GM12801 (cell line): ENCODE measurements around the gene C19orf85.

Source experiments
- CTCF ChIP-seq: IDR thresholded peaks from one replicate; pipeline ENCODE4 v1.5.1; 2011; ENCODE audit warnings: control low read depth; ENCODE audit not compliant: insufficient read length; ENCODE audit errors: extremely low read depth

C19orf85 gene

GRCh38 chr19:55447421-55448174, 17.0 kb downstream of the C19orf85 start:
- no peak for TF ChIP-seq CTCF

- no peak for TF ChIP-seq CTCF
These were observed 18.5 kb downstream of the C19orf85 start for GRCh38 chr19:55446060-55446459.

- TF ChIP-seq CTCF: no peak
These were observed 19.9 kb downstream of the C19orf85 start for GRCh38 chr19:55444646-55445045.

- TF ChIP-seq CTCF: no peak
These were observed 20.6 kb downstream of the C19orf85 start for GRCh38 chr19:55443824-55444480.

GRCh38 chr19:55443045-55443823, 21.3 kb downstream of the C19orf85 start, which contains the start of gene SHISA7:
SHISA7 (minus strand) TSS chr19:55443300; CDS start chr19:55442863, 437 bp downstream.
- TF ChIP-seq CTCF: no peak

- TF ChIP-seq CTCF: no peak
These were observed 22.1 kb downstream of the C19orf85 start for GRCh38 chr19:55442372-55442961.

GRCh38 chr19:55441692-55442321, 22.7 kb downstream of the C19orf85 start:
- no peak for TF ChIP-seq CTCF
